Muscle layer of colon (tissue), 2 donors: ENCODE results near the gene IER3.
"Not testable (repeated sequence)": the region's sequence is repeated elsewhere in the genome, so short reads cannot be mapped to it uniquely, and the experiment has no call there.

ENCODE experiments used
- H3K27ac ChIP-seq: one replicate; pipeline ENCODE4 v1.7.0; 2013; ENCODE audit warnings: low read depth, mild to moderate bottlenecking, low read length, moderate library complexity
- H3K27me3 ChIP-seq, 2 donors: one replicate each; pipeline ENCODE4 v1.7.0; 2013; ENCODE audit warnings: low read length in 2 of 2, mild to moderate bottlenecking in 2 of 2; ENCODE audit not compliant: insufficient read depth in 2 of 2, control insufficient read depth in 1 of 2
- H3K36me3 ChIP-seq: one replicate; pipeline ENCODE4 v1.7.0; 2013; ENCODE audit warnings: mild to moderate bottlenecking, low read length; ENCODE audit not compliant: insufficient read depth
- H3K4me1 ChIP-seq: one replicate; pipeline ENCODE4 v1.7.0; 2013; ENCODE audit warnings: mild to moderate bottlenecking, low read length; ENCODE audit not compliant: insufficient read depth
- H3K4me3 ChIP-seq, 2 donors: one replicate each; pipeline ENCODE4 v1.7.0; 2013; ENCODE audit warnings: low read length in 2 of 2, low read depth in 1 of 2, mild to moderate bottlenecking in 1 of 2, moderate library complexity in 1 of 2
- H3K9ac ChIP-seq: one replicate; pipeline ENCODE4 v1.7.0; 2013; ENCODE audit warnings: low read length
- H3K9me3 ChIP-seq: one replicate; pipeline ENCODE4 v1.7.0; 2013; ENCODE audit warnings: mild to moderate bottlenecking, low read length
- donor health status: abdominal sarcoma.
- donor health status: Adenocarcinoma of cecum.

IER3 gene

GRCh38 chr6:30767158-30767943, 23.0 kb upstream of the IER3 start:
- no peak overlapping the region for H3K9ac ChIP-seq
- H3K36me3 ChIP-seq = no peaks in the 10 kb centered on the region
- no peak overlapping the region for H3K4me3 ChIP-seq
- no peaks in the 10 kb centered on the region for H3K27me3 ChIP-seq
- peaks cover 32% of the 10 kb centered on the region for H3K4me1 ChIP-seq
- no peak overlapping the region for H3K27ac ChIP-seq
- no peaks in the 10 kb centered on the region for H3K9me3 ChIP-seq

DNA sequence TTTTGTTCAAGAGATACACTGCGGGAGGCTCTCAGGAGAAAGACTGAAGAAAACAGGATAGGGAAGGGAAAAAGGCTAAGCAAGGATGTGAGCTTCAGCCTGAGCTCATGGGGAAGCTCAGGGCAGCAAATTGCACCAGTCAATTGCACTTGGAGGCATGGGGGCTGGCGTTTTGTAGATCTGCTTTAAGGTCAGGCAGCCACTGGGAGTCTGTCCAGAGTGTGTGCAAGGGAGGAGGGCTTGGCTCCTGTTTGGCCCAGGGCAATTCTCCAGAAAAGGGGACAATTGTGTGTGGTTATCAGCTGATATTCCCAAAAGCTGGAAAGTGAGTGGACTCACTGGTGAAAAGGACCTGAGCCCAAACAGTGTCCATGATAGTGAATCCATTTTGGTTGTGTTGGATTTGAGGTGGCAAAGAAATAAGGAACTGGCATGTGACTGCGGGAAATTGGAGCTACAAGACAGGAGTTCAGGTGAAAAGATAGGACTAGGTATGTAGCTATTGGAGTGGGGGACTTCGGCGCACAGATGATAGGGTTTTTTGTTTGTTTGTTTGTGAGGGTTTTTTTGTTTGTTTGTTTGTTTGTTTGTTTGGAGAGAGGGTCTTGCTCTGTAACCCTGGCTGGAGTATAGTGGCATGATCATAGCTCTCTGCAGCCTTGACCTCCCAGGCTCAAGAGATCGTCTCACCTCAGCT, 22.3 kb upstream of the IER3 start:
- H3K27ac ChIP-seq = no peak overlapping the region
- no peaks in the 10 kb centered on the region for H3K27me3 ChIP-seq
- no peak overlapping the region for H3K9ac ChIP-seq
- H3K4me1 ChIP-seq = peaks cover 35% of the 10 kb centered on the region
- H3K4me3 ChIP-seq = no peak overlapping the region
- no peaks in the 10 kb centered on the region for H3K9me3 ChIP-seq
- H3K36me3 ChIP-seq = no peaks in the 10 kb centered on the region

DNA sequence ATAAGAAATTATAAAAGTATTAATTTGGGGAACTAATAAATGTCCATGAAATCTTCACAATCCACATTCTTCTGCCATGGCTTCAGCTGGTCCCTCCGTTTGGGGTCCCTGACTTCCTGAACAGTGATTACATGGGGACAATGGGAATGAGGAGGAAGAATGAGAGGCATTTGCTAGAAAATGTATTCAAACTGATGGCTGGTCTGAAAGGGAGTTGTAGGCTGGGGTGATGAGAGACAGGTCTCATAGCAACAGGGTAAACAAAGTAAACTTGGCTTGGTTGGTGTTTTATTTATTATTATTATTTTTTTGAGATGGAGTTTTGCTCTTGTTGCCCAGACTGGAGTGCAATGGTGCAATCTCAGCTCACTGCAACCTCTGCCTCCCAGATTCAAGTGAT, 21.1 kb upstream of the IER3 start:
- H3K27me3 ChIP-seq, H3K4me3 ChIP-seq, H3K9me3 ChIP-seq, H3K27ac ChIP-seq, H3K9ac ChIP-seq, H3K36me3 ChIP-seq: not testable (repeated sequence)
- H3K4me1 ChIP-seq = peaks cover 43% of the 10 kb centered on the region

- not testable (repeated sequence) for H3K36me3 ChIP-seq, H3K27ac ChIP-seq, H3K27me3 ChIP-seq, H3K4me3 ChIP-seq, H3K9me3 ChIP-seq, H3K9ac ChIP-seq
- H3K4me1 ChIP-seq = peaks cover 47% of the 10 kb centered on the region
Measured at GRCh38 chr6:30764490-30765043, 20.2 kb upstream of the IER3 start.

GRCh38 chr6:30763618-30764489, 19.5 kb upstream of the IER3 start:
- Histone ChIP-seq H3K36me3 (no peaks in the 10 kb centered on the region), H3K9me3 (no peaks in the 10 kb centered on the region), H3K27ac (peak overlapping the region; percentile 28), H3K4me1 (peaks cover 46% of the 10 kb centered on the region), H3K9ac (no peak overlapping the region), H3K4me3 (peak overlapping the region in 1 of 2 donors; percentile 0), H3K27me3 (no peaks in the 10 kb centered on the region)

GRCh38 chr6:30763155-30763617, 18.8 kb upstream of the IER3 start:
- Histone ChIP-seq H3K4me3 (no peak overlapping the region), H3K36me3 (no peaks in the 10 kb centered on the region), H3K9ac (no peak overlapping the region), H3K9me3 (no peaks in the 10 kb centered on the region), H3K4me1 (peaks cover 42% of the 10 kb centered on the region), H3K27ac (peak overlapping the region; percentile 28), H3K27me3 (no peaks in the 10 kb centered on the region)

DNA sequence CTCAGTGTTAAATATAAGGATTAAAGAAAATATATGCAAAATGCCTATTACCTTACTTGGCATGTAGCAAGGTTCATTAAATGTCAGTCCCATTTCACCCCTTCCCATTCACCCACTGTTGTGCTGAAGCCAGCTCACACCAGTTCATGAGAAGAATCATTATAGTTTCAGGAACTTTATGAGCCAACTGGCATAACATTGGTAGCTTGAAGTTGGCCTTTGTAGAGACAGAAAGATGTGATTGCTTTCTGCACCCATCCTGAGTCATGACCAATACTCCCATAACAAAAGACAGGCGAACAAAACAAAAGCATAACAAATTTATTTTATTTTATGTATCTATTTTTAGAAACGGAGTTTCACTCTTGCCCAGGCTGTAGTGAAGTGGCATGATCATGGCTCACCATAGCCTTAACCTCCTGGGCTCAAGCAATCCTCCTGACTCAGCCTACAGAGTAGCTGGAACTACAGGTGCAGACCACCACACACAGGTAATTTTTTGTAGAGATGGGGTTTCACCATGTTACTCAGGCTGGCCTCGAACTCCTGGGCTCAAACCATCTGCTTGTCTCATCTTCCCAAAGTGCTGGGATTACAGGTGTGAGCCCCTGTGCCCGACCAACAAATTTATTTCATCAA, 17.6 kb upstream of the IER3 start:
- Histone ChIP-seq H3K4me1 (peaks cover 42% of the 10 kb centered on the region), H3K9me3 (no peaks in the 10 kb centered on the region), H3K27me3 (no peaks in the 10 kb centered on the region), H3K27ac (no peak overlapping the region), H3K36me3 (no peaks in the 10 kb centered on the region), H3K4me3 (no peak overlapping the region), H3K9ac (no peak overlapping the region)

DNA sequence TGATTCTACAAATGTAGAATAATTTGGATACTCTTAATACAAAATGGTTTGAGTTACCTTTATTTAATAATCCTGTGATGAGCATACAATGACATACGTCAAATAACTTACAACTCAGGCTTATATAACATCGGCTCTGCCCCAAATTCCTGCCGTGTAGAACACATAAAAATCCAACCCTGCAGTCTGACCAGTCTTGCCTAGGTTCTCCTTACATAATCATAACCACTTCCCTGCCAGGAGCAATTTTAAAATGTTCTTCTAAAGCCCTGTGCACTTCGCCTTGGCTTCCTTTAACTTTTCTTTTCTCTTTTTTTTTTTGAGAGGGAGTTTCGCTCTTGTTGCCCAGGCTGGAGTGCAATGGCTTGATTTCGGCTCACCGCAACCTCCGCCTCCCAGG, 16.2 kb upstream of the IER3 start:
- Histone ChIP-seq H3K4me3 (no peak overlapping the region), H3K9me3 (no peaks in the 10 kb centered on the region), H3K27ac (peak overlapping the region; percentile 24), H3K9ac (no peak overlapping the region), H3K4me1 (peaks cover 42% of the 10 kb centered on the region), H3K27me3 (no peaks in the 10 kb centered on the region), H3K36me3 (no peaks in the 10 kb centered on the region)

- Histone ChIP-seq H3K4me1 (peaks cover 42% of the 10 kb centered on the region), H3K27me3 (no peaks in the 10 kb centered on the region), H3K27ac (peak overlapping the region; percentile 28), H3K9me3 (no peaks in the 10 kb centered on the region), H3K36me3 (no peaks in the 10 kb centered on the region), H3K9ac (no peak overlapping the region), H3K4me3 (no peak overlapping the region)
Measured at GRCh38 chr6:30759575-30760239, 15.4 kb upstream of the IER3 start.

- H3K27me3 ChIP-seq = no peaks in the 10 kb centered on the region
- peaks cover 41% of the 10 kb centered on the region for H3K4me1 ChIP-seq
- H3K36me3 ChIP-seq = no peaks in the 10 kb centered on the region
- H3K27ac ChIP-seq = no peak overlapping the region
- no peak overlapping the region for H3K9ac ChIP-seq
- H3K9me3 ChIP-seq = no peaks in the 10 kb centered on the region
- H3K4me3 ChIP-seq = no peak overlapping the region
Measured at GRCh38 chr6:30757261-30757904, 13.0 kb upstream of the IER3 start.
